ENCODE results near the gene HIBADH.

- TF ChIP-seq POLR2A (IDR thresholded peaks at IDR 0.05) = no peak
- no peak for TF ChIP-seq CTCF (IDR thresholded peaks at IDR 0.05 in 8 of 11, conservative IDR thresholded peaks at IDR 0.05 in 3 of 11)
Observed at GRCh38 chr7:27665531-27665930, 2.8 kb upstream of the HIBADH start.
